GM19043 (cell line): ENCODE measurements around the gene ERN1.

Experiments used
- ATAC-seq: cut with Tn5 transposase; IDR thresholded peaks from one replicate; pipeline ENCODE4 v1.9.1; 2021; ENCODE audit warnings: low read depth; ENCODE audit not compliant: unreplicated experiment

The ERN1 gene

GRCh38 chr17:64115822-64116534, 14.0 kb downstream of the ERN1 start:
- ATAC-seq: no peak

GRCh38 chr17:64115043-64115698, 14.8 kb downstream of the ERN1 start:
- no peak for ATAC-seq

- ATAC-seq: no peak
Measured at GRCh38 chr17:64113006-64113405, 16.9 kb downstream of the ERN1 start.

GRCh38 chr17:64111831-64112230, 18.1 kb downstream of the ERN1 start:
- no peak for ATAC-seq

- no peak for ATAC-seq
Measured at GRCh38 chr17:64110379-64111152, 19.4 kb downstream of the ERN1 start.

GRCh38 chr17:64109400-64109799, 20.5 kb downstream of the ERN1 start:
- no peak for ATAC-seq

GRCh38 chr17:64107500-64108236, 22.3 kb downstream of the ERN1 start:
- ATAC-seq: no peak

GRCh38 chr17:64106918-64107317, 23.0 kb downstream of the ERN1 start:
- no peak for ATAC-seq

- ATAC-seq: no peak
Measured at GRCh38 chr17:64103391-64104364, 26.3 kb downstream of the ERN1 start.

- no peak for ATAC-seq
Measured at GRCh38 chr17:64102627-64103390, 27.1 kb downstream of the ERN1 start.

GRCh38 chr17:64099543-64099942, 30.4 kb downstream of the ERN1 start:
- no peak for ATAC-seq

GRCh38 chr17:64097196-64097936, 32.6 kb downstream of the ERN1 start:
- ATAC-seq: no peak

- ATAC-seq: no peak
Measured at GRCh38 chr17:64096037-64096436, 33.9 kb downstream of the ERN1 start.

- ATAC-seq: no peak
Measured at GRCh38 chr17:64095144-64095882, 34.6 kb downstream of the ERN1 start.

- no peak for ATAC-seq
Measured at GRCh38 chr17:64094412-64094811, 35.5 kb downstream of the ERN1 start.

GRCh38 chr17:64092952-64093451, 36.9 kb downstream of the ERN1 start:
- ATAC-seq: no peak

GRCh38 chr17:64092113-64092512, 37.8 kb downstream of the ERN1 start:
- ATAC-seq: no peak
